Measurements from ENCODE around the gene PRKCE.
A peak's percentile ranks its signal among the peaks of the same experiment; 100 is the strongest.

PRKCE gene

DNA sequence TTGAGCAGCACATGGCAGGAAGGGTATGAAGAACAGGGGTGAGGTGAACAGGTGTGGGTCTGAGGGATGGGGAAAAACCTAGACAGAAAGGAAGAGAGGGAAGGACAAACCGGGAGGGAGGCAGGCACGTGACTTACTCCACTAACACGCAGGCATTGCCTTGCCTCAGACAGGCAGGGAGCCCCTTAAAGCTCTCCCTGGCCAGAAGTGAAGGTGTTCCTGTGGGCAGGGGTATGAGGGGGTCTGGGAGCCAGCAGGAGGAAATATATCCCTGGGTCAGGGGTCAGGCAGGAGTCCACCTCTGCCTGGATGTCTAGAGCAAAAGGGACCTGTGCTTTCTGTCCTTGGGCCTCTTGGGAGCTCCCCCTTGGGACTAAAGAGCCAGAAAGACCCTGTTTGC, 510.4 kb downstream of the PRKCE start:
- DNase-seq, result no peak

DNA sequence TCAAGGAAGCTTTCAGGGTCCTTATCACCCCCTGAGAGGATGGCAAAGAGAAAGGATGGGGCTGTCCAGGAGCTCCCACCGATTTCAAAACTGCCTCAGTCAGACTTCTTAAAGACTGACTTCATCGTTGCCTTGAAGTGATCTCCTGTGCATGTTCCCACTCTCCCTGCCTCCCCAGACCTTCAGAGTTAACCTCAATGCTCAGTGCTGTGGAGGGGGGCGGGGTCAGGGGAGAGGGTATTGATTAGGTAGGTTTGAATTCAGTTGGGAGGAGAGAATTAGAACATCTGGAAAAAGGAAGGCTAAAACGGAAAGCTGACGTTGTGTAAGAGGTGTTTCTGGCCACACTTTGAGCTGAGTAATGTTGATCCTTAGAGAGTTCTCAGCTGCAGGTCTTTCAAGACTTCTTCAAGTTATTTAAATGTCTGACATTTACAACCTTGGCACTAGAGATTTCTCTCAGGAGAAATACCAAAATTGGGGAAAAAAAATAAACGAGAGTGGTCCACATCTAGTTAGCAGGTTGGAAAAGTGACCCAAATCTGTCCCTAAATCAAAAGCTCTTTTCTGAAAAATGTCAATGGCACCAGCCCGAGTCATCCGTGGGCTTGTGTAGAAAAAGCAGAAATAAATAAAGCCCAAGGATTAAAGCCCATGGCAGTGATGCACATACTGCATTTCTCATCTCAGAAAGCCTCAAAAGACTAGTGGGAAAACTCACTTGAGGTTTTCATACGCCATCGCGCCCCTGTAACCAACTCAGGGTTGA, 511.0 kb downstream of the PRKCE start:
- no peak for DNase-seq

DNA sequence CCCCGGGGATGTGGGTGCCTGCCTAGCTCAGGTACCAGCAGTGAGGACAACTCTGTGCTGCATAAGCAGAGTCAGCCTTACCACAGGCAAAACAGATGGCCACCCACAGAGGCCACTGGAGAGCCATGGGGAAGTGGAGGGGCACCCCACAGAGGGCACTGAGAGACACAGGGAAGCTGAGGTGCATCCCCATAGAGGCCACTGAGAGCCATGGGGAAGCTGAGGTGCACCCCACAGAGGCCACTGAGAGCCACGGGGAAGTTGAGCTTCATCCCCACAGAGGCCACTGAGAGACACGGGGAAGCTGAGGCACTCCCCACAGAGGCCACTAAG, 511.6 kb downstream of the PRKCE start:
- no peak for DNase-seq

DNA sequence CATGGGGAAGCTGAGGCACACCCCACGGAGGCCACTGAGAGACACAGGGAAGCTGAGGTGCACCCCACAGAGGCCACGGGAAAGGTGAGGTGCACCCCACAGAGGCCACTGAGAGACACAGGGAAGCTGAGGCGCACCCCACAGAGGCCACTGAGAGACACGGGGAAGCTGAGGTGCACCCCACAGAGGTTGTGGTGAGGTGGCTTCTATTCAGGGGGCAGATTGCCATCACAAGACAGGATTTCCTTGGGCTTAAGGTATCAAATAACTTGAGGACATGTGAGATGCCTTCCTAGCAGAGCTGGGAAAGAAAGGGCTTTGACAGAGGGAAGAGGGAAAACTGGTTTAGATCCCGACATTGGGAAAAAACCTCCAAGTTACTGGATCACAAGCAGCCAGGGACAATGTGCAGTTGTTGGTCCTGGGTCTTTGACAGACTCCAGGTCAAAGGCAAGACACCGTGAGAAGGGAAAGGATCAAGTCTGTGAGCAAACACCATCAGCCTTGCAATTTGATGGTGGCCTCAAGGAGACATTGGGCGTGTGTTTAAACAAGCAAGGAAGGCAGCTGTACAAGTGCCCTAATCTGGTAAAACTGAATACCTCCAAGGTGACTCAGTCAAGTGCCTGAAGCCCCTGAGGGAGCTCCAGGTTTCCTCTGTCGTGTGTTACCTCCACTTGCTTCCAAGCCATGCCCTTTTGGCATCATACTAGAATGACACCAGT, 512.5 kb downstream of the PRKCE start:
- DNase-seq, result no peak

DNA sequence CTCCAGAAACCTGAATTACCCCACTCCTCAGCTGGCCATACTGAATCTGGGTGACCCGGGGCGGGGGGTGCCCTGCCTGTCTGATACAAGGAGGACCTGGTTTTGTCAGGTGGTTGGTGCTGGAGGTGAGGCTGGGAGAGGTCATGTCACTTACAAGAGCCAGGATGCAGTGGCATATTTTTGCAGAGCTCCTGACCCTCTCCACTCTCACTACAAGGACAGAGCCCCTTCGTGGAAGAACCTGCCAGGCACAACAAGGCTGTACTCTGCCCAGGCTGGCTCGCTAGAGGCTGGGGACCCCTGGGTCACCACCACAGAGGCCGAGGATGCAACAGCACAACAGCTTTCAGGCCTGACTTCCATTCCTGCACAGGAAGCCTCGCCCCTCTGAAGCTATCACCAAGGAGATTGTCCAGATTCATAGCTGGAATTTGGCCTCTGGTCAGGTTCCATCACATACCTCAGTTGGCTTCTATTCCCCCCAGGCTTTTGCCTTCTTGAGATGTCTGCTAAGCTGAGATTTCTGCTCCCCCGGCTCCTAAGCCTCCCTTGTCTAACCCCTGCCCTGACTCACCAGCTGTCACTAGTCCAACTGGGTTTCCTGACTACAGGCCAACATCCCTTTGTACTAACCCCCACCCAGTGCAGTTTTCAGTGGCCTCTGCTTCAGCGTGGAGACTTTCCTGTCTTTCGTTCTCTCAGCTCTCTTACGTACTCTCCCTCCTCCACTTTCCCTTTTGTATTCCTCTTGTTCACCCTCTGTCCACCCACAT, 513.2 kb downstream of the PRKCE start:
- no peak for DNase-seq

DNA sequence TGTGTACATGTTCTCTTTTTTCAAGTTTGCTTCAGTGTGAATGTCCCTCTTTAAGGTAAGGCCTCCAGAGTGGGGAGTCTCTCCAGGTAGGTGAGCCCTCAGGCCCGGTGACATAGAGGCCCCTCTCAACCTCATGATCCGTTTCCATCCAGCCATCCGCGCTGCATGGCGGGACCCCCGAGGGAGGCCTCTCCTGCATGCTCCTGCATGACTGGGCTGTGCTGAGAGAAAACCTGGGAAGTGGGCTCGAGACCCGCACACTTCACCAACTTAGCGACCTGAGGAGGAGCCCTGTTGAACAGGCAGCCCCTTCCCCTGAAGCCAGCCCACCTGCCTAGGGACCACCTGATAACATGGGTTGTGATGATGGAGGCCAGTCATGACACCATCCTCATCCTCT, 514.4 kb downstream of the PRKCE start:
- DNase-seq, result no peak

DNA sequence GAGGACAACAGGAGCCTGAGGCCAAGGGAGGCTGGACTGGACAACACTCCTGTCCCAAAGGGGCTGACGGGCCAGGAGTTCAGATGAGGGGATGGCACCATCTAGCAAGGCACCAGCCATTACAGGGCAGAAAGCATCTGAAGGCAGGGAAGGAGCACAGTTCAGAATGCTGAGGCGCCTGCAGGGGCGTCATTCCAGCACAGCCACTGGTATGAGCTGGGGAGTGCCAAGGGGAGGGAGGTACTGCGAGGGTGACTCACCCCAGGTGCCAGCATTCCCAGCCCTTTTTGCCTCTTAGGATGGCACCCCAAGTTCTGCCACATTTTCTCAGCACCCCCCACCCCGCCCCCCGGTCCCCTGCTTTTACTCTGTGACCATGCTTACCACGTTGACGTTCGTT, 515.9 kb downstream of the PRKCE start:
- DNase-seq, result no peak

DNA sequence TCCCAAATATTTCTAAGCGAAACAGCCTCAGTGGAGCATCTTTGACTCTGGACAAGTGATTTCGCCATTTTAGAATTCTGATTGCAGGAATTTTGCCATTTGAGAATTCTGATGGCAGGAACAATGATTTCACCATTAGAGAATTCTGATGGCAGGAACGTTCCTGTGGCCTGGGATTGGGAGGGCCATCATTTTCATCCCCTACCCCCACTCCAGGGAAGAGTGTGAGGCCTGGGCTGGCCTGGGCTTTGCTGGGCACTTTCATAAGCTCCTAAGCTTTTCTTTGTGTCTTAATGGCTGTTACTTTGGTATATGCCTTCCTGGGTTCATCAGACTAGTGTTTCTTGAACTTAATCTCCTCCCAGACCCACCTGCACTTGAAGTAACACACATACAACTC, 516.4 kb downstream of the PRKCE start:
- no peak for DNase-seq

DNA sequence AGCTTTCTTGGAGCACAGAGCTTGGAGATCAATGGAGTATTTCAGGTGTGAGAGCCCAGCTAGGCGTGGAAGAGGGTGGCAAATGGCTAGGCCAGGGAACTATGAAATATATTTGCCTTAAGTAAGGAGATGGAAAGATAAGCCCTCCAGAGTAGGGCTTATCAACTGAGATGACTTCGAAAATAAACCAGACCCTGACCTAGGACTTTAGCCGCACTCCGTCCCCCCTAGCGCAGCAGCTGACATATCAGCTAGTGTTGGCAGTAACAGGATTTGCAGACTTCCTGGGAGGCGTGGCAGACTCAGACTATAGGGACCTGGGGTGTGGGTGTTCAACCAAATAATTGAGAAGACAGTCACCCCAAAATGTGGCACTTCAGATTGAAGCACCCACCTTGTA, 518.0 kb downstream of the PRKCE start:
- DNase-seq, result no peak

DNA sequence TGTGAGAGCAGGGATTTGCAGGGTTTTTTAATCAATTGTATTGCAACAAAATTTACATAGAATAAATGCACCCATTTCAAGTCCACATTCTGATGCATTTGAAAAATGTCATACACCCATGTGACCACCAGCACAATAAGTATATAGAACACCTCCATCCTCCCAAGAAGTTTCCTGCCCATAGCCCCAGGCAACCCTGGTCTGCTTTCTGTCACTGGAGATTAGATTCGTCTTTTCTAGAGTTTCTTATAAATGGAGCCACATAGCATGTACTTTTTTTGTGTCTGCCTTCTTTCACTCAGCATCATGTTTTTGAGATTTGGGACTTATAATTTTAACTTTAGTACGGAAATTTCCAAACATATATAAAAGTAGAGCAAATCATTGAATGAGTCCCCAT, 518.6 kb downstream of the PRKCE start:
- no peak for DNase-seq

DNA sequence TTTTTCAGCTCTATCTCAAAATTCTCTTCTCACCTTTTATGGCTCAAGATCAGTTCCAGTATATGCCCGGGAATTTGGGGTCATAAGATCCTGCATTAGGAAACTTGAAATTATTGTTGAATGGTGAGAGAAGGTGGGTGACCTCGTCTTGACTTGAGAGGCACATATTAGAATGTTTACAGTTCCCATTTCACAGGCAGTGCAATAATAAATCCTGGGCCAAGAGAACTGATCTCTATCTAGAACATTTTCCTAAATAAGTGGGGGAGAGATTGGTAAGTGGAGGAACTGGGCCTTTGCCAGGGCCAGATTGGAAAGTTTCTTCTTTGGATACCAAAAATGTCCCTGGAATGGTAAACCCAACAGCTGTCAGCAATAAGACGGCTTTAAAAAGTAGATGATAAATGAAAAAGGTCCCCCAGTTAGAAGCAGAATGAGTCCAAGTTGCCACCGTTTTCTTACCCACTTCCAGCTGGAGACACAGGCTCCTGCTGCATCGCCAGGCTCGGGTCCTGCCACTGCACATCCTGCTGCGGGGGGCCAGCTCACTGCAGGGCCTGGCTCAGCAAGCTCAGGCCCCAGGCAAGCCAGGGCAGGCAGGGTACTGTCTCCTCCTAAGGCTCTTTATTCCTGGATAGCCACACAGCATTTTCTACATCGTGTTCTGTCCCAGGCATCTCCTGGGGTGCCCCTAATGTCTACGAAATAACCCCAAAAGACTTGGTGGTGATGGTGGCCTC, 519.3 kb downstream of the PRKCE start:
- DNase-seq, result no peak

DNA sequence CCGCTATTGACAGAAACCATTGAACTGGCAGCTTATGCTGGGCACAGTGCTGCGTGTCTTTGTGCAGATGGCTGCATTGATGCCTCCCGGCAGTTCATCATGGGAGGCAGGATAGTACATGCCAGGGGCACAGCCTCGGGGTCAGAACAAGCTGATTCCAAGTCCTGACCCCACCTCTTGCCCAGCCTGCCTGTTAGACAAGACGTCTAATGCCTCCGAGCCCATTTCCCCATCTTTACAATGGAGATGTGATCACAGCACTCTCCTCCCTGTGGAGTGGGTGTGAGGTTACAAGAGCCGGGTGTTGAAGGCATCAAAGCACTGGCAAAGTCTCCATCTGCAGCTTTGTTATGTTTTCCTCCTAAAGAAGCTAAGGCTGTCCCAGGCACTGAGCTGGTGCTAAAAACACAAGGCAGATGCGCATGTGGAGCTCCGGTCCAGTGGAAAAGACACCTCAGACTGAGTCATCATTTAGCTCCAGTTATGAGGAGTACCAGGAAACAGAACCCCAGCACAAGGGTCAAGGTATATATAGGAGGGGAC, 520.0 kb downstream of the PRKCE start:
- DNase-seq, result no peak

DNA sequence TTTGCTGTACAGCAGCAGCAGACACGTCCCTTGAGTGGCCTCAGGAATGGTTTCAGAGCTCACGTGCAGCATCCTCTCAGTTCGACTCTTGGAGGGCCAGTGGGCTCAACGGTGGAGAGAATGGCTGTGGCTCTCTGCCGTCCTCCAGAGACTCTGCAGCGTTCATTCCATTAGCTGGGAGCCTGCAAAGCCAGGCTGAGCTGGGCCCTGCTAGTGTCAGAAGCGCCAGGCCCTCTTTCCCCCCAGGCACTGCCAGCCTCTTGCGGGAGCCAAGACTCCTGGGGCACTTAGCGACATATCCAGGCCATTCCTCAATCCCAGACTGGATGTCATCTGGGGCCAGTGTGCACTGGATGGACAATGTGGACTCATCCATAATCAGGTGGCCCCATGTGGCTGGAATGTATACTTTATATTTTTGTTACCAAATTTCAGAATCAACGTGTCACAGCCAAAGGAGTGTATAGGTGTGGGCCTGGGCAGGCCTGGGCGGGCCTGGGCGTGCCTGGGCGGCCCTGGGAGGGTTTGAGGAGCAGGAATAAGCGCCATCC, 520.6 kb downstream of the PRKCE start:
- DNase-seq, result no peak

DNA sequence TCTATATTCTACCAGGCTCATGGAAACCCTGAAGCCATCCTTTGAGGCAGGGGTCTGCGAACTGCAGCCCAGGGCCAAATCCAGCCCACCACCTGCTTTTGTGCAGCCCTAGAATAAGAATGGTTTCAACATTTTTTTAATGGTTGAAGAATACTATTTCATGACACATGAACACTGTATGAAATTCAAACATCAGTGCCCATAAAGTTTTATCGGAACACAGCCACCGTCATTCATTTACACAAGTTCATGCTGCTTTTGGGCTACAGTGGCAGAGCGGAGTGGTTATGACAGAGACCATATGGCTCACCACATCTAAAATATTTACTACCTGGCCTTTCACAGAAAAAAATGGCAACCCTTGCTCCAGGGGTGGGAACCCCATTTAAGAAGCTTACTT, 521.6 kb downstream of the PRKCE start:
- DNase-seq, result no peak

DNA sequence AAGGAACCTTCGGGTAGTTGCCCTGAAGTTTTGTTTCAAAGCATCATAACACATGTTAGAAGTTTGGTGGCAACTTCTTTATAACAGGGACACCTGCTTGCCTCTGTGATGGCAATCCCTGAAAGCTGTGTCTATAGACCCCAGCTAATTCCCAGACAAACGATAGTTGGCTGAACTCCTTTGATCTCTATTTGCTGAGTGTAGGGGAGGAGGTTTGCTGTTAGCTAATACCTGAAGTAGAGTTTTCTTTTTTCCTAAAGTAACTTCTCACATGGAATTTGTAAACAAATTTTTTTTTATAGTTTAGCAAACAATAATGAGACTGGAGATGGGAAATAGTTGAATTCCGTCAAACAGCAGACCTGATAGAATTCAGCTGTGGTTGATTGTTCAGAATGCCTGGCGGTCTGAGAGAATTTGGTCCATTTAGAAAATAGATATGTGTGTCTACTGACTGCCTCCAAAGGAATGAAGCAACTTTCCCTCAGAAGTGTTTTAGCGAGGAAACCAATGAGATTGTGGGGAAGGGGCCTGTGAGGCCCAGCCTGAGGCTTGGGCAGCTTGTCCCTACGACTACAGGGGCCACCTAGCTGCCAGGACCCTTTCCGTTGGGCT, 522.3 kb downstream of the PRKCE start:
- no peak for DNase-seq

DNA sequence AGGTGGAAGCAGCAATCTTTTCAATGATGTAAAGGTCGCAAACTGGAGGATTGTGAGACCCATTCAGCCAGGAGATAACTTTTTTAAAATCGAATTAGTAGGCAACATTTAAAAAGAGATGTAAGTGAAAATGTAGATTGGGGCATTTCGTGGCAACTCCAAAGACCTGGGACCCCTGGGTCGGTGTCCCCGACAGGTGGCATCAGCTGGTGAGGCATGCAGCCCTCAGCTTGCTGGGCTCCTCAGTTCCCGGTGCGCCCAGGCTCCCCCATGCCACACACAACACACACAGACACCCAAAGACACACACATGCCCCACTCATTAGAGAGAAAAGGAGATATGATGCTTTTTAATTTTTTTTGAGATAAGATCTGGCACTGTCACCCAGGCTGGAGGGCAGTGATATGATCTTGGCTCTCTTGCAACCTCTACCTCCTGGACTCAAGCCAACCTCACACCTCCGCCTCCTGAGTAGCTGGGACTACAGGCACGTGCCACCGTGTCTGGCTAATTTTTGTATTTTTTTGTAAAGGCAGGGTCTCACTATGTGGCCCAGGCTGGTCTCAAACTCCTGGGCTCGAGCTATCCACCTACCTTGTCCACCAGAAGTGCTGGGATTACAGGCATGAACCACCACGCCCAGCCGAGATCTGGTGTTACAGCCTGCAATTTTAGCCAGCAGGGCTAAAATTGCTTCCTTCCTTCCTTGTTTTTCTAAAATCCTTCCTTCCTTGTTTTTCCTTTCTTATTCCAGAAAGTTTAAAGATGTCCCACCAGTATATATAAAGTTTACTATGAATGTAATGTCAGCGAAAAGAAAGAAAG, 523.1 kb downstream of the PRKCE start:
- DNase-seq, result no peak

DNA sequence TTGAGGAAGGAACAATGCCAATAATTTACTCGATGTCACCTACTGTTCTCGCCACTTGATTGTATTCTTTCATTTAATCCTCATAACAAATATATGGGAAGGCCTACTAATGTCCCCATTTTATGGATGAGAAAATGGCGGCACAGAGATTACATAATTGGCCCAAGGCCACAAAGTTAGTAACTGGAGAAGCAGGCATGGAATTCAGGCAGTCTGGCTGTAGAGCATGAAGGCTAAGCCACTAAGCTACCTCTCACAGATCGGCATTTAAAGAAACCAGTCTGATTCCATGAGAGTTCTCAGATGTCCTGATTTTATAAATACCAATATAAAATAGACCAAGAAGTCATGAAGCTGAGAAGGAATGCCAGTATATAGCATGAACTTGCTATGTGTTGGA, 523.9 kb downstream of the PRKCE start:
- DNase-seq, result no peak

DNA sequence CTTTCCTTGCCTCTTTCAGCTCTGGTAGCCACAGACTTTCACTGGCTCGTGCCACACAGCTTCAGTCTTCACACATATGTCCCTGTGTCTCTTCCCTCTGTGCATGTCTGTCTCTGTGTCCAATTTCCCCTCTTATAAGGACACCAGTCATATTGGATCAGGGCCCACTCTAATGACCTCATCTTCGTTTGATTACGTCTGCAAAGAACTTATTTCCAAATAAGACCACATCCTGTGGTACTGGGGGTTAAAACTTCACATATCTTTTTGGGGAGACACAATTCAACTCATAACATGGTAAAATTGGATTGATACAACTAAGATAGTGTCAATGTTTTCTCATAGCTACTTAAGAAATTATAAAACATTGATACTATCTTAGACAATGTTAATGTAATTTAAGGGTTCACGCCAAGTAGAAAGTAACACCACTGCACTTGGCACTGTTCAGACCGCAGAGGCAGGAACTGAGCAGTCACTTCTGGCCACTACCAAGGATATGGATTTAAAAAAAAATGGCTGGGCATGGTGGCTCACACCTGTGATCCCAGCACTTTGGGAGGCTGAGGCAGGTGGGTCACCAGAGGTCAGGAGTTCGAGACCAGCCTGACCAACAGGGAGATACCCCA, 526.1 kb downstream of the PRKCE start:
- DNase-seq, result peak in 1 of 5 donors; percentile 13

DNA sequence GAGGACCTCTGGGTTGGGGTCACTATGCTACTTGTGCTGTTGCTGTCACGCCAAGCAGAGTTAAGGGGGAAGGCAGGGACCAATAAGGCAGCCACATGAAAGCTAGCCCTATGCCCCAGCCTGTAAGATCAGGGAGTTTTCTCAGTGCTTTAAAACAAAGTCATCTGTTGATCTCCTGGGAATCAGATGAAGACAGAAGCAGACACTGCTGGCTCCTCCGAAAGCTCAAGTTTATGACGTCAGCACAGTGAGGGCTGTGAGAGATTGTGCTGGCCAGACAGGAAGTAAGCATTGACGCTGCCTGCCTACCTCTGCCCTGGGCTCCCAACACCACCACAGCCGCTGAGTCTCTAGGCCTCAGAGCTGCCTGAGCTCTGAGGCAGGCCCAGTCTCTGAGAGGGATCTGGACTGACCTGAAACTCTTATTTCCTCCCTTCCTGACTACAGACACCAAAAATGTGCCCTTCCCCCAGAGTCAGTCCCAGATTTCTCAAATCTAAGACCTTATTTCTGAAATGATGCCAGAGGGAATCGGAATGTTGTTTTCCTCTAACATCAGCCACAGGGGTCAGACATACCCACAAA, 527.7 kb downstream of the PRKCE start:
- peak; percentile 16 to 87 (median 42) for DNase-seq

DNA sequence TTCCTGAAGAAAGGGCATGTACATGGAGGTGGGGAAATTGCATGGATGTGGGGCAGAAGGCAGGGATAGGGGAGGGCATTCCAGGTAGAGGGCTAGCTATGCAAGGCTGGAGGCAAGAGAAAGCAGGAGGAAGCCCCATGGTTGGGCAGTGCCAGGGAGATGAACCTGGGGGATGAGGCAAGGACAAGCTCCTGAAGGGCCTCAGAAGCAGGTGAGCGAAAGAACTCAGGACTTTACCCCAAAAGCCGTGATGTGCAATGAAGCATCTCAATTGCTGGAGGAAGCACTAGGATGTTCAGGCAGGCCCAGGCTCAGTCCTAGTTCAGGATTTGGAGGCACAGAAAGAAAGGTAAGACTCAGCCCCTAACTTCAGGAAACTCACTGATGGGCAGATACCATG, 528.7 kb downstream of the PRKCE start:
- DNase-seq, result no peak
